A375 (cell line): ENCODE measurements around the gene STMND1. TPM values are rescaled to one million over a fixed set of nuclear protein-coding genes. Genes with fewer than 3 reads are reported as not detected.

ENCODE experiments used
- total RNA-seq: library from RNA; depleted of rRNA; stranded (reverse); fragments of >200 nt; shearing (Covaris generic); gene quantifications from 2 replicates; pipeline ENCODE4 v1.2.3, GENCODE V29; 2014; rRNA removed

The STMND1 gene
- not detected in 2 replicates for total RNA-seq

GRCh38 chr6:17101422-17102257 is at the start of gene STMND1:
Gene STMND1, plus strand, starts transcription at chr6:17102050. Its CDS starts 208 bp downstream, at chr6:17102258.

Other genes starting within 250 kb of the STMND1 start
- gene RBM24, start 179.3 kb downstream of the STMND1 start, total RNA-seq, result 0.48 and 1.5 TPM in 2 replicates